Erythroblast (primary cell): ENCODE measurements around the gene ATXN10.

ENCODE experiments used
- GATA1 ChIP-seq: IDR thresholded peaks from 2 replicates; pipeline ENCODE4 v1.6.1; 2011; ENCODE audit warnings: low read depth, mild to moderate bottlenecking, control low read depth, low read length, moderate library complexity
- POLR2A ChIP-seq: IDR thresholded peaks from 2 replicates; pipeline ENCODE4 v1.6.1; 2011; ENCODE audit warnings: mild to moderate bottlenecking, low read length

GRCh38 chr22:45814198-45814597 lies 142.6 kb downstream of the ATXN10 start:
- TF ChIP-seq POLR2A, result no peak
- TF ChIP-seq GATA1, result no peak
